Skin epidermis (tissue), 12 donors: Measurements from ENCODE around the gene TOMM40L.
A peak's percentile ranks its signal among the peaks of the same experiment; 100 is the strongest.
"Not testable (repeated sequence)": the region's sequence is repeated elsewhere in the genome, so short reads cannot be mapped to it uniquely, and the experiment has no call there.

ENCODE experiments used
- H3K27ac ChIP-seq, 21 experiments: fragments of 200-600 bp; sonication (generic) in 11 of 21; one replicate each; pipeline ENCODE4 v1.5.0; 2020; ENCODE audit warnings: mild to moderate bottlenecking in 3 of 21, inconsistent platforms in 2 of 21, moderate library complexity in 2 of 21
- H3K4me3 ChIP-seq, 7 experiments: fragments of 200-600 bp; sonication (generic) in 2 of 7; one replicate each; pipeline ENCODE4 v1.5.0; 2020; ENCODE audit warnings: inconsistent platforms in 2 of 7, mild to moderate bottlenecking in 2 of 7, moderate library complexity in 1 of 7

The TOMM40L gene

GRCh38 chr1:161238039-161238473 is 12.2 kb downstream of the TOMM40L start, which contains the start of gene NR1I3:
Gene NR1I3, minus strand, starts transcription at chr1:161238203. Its CDS starts 1,638 bp downstream, at chr1:161236565.
- H3K27ac ChIP-seq: no peak within 1 kb of the TSS
- no peak within 1 kb of the TSS for H3K4me3 ChIP-seq

DNA sequence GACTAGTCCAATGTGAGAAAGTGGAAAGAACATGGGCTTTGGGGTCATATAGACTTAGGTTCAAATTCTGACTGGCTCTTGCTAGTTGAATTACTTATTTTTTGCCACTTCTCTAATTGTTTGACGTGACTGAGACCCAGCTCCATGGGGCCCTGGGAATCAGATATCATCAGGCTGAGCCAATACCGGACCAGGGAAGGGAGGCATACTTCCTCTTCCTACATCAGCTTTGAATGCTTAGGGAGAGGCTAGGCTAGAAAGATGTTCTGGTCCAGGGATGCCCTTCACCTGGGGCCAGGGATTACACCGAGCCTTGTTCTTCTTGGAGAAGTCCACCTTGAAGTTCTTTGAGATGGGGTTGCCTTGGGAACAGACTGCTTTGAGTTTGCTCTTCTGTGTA is 15.8 kb downstream of the TOMM40L start:
- Histone ChIP-seq H3K4me3 (no peak overlapping the region), H3K27ac (no peak overlapping the region)

DNA sequence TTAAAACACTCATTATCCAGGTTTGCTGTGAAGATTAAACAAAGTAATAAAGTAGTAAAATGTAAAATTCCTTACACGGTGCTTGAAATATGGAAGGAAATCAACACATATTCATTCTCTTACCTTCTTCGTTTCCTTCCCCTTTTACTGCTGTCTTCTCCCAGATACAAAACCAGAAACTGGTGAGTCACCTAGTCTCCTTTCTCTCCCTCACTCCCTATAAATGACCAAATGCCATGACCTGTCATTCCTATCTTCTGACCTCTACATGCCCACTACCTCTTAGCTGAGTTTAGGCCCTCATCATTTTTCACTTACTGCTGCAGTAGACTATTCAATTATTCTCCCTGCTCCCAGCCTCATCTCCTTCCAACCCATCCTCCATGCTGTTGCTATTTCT is 16.5 kb downstream of the TOMM40L start:
- Histone ChIP-seq H3K27ac (no peak overlapping the region), H3K4me3 (no peak overlapping the region)

DNA sequence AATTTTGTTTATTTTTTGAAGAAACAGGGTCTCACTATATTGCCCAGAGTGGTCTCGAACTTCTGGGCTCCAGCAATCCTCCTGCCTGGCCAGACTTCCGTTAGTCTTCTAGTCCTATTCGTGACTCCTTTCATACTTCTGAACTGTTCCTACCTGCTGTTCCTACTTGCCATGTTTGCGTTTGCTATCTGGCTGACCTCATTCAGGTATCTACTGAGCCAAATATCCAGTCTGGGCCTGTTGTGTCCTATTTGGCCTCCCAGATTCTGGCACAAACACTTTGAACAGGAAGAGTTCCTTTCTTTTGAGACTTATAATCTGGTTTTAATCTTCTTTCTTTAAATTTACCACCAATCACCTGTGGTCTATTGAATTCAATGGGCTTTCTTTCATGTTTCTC is 19.0 kb downstream of the TOMM40L start:
- Histone ChIP-seq H3K4me3 (no peak overlapping the region), H3K27ac (no peak overlapping the region)

- not testable (repeated sequence) for H3K4me3 ChIP-seq
Measured at GRCh38 chr1:161250100-161250499, 24.2 kb downstream of the TOMM40L start.

DNA sequence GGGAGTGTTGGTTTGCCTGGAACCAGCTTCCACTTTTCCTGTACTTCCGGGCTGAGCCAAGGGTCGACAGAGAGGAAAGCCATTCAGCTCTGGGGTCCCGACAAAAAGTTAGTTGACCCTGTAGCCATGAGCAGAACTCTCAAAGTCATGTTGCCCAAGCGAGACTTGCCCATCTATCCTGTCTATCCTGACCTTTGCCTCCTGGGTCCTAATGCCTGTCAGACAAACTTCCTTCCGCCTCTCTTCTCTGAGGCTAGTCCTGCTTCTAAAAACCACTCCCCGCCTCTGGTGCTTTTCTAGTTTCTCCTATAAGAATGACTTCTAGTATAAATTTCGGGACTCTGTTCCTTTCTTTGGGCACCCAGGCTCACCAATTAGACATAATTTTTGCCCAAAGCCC is 25.0 kb downstream of the TOMM40L start:
- Histone ChIP-seq H3K27ac (no peak overlapping the region), H3K4me3 (no peak overlapping the region)

More at GRCh38 chr1:161250100-161250499, 24.2 kb downstream of the TOMM40L start:
- not testable (repeated sequence) for H3K27ac ChIP-seq

DNA sequence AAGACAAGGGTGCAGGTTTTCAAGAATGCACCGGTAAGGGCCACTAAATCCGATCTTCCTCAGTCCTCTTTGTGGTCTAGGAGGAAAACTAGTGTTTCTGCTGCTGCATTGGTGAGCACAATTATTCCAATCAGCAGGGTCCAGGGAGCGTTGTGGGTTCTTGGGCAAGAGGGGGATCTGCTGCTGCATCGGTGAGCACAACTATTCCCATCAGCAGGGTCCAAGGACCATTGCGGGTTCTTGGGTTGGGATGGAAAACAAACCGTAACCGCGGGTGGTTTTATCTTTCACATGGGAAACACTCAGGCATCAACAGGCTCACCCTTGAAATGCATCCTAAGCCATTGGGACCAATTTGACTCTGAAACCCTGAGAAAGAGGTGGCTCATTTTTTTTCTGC is 25.7 kb downstream of the TOMM40L start:
- Histone ChIP-seq H3K4me3 (no peak overlapping the region), H3K27ac (no peak overlapping the region)

DNA sequence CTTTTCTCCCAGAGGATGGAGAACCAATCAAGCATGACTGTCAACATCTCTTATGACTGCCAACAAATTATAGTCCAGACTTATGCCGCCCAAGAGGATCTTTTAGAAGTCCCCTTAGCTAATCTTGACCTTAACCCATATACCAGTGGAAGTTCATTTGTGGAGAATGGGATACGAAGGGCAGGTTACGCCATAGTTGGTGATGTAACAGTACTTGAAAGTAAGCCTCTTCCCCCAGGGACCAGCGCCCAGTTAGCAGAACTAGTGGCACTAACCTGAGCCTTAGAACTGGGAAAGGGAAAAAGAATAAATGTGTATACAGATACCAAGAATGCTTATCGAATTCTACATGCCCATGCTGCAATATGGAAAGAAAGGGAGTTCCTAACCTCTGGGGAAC is 29.4 kb downstream of the TOMM40L start:
- not testable (repeated sequence) for H3K4me3 ChIP-seq
- peak overlapping the region in 1 of 21 experiments; percentile 45 for H3K27ac ChIP-seq

GRCh38 chr1:161255955-161256520 is 30.2 kb downstream of the TOMM40L start:
- not testable (repeated sequence) for H3K4me3 ChIP-seq
- peak overlapping the region in 3 of 21 experiments; percentile 25 to 45 (median 33) for H3K27ac ChIP-seq

GRCh38 chr1:161257109-161257508 is 31.2 kb downstream of the TOMM40L start:
- not testable (repeated sequence) for H3K4me3 ChIP-seq

GRCh38 chr1:161258439-161259344 is 32.8 kb downstream of the TOMM40L start, which contains the start of gene PCP4L1:
Gene PCP4L1, plus strand, starts transcription at chr1:161258745. Its CDS starts 230 bp downstream, at chr1:161258975.
- peak within 1 kb of the TSS; percentile 7 to 55 (median 37) for H3K4me3 ChIP-seq
- H3K27ac ChIP-seq: peak within 1 kb of the TSS in 5 of 21 experiments; percentile 3 to 30 (median 8)

More at GRCh38 chr1:161257109-161257508, 31.2 kb downstream of the TOMM40L start:
- peak overlapping the region in 6 of 21 experiments; percentile 21 to 53 (median 24) for H3K27ac ChIP-seq

DNA sequence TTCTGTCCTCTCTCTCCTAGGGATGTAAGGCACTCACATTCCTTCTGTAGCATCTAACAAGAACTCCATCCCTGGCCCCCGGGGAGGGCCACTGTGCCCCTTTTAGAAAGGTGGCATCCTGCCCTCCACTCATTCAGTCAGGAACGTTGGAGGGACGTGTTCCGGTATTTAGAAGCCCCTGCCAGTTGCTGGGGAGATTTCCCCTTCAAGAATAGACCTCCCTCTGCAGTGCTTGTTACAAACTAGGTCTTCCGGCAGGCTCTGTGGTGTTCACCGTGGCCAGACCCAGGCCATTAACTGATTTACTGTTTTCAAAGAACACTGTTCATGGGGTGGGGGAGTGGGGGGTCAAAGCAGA is 33.5 kb downstream of the TOMM40L start:
- Histone ChIP-seq H3K4me3 (peak overlapping the region in 5 of 7 experiments; percentile 30 to 55 (median 41)), H3K27ac (no peak overlapping the region)

DNA sequence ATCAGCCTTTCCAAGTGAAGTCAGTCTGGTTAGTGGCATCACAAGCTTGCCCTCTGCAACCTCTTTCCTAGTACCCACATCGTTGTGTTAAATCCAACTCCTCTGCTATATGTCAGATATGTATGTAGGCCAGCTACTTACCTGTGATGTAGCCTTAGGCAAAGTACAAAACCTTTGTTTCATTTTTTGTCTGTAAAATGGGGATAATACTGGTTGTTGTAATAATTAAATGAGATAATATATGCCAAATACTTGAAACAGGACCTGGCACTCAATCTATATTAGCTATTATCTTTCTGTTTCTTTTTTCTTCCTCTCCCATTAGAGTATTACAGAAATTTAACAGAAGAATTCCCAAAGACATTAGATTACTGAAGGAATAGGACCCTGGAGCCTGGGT is 33.9 kb downstream of the TOMM40L start:
- no peak overlapping the region for H3K27ac ChIP-seq
- peak overlapping the region in 1 of 7 experiments; percentile 55 for H3K4me3 ChIP-seq

DNA sequence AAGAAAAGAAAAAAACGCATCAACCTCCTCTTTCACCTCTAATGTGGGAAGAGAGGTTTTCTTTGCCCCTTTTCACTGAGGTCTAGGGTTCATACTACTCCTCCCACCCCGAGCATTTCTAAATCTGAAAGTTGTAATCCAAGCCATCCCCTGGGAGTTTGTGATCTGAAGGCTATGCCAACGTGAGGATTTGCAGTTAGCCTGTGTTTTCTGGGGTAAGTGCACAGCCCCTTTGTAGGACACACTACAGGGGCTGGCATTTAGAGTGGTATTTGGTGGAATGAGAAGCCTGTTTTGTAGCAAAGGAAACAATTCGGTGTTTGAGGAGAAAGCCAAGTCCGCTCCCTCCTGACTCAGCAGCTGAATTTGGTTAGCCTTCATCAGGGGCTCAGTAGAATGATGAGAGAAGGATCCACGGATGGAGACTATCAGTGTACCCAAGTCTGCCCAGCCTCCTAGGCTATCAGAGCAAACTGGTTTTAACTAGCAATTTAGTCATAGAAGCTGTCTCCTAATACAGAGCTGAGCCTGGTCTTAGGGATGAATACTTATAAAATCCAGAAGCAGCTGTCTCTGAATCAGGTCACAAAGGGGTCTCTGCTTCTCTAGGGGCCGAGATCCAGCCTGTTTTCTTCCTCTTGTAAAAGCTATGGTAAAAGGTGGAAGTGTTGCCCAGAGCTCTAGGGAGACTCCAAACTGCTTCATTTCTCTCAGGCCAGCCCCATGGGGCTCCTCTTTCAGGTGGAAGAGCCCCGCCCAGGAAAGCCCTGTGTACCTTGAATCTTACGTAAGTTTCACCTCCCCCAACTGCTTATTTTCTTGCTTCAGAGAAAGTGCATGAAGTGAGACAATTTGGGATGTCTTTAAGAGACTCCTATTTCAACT is 34.8 kb downstream of the TOMM40L start:
- Histone ChIP-seq H3K27ac (no peak overlapping the region), H3K4me3 (no peak overlapping the region)

GRCh38 chr1:161261261-161262235 is 35.7 kb downstream of the TOMM40L start:
- Histone ChIP-seq H3K27ac (no peak overlapping the region), H3K4me3 (no peak overlapping the region)

- Histone ChIP-seq H3K27ac (no peak overlapping the region), H3K4me3 (no peak overlapping the region)
Measured at GRCh38 chr1:161265305-161265704, 39.4 kb downstream of the TOMM40L start.

GRCh38 chr1:161266202-161266601 is 40.3 kb downstream of the TOMM40L start:
- no peak overlapping the region for H3K4me3 ChIP-seq
- H3K27ac ChIP-seq: no peak overlapping the region

DNA sequence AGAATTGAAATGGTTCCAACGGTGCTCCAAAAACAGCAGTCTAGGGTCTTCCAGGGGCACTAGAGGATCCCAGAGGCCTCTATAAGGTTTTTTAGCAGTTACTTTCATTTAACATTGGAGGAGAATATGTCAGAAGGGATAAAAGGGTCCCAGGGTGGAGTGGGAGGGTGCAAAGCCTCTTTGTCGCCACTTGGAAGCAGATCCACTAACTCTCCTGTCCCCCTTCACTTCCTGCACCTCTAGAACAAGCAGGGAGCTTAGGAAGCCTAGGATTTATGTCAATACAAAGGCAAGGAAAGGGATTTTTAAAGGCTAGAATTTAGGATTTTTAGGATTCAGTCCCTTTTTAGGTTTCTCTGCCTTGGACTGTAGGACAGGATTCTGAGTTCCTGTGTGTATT is 41.0 kb downstream of the TOMM40L start:
- Histone ChIP-seq H3K27ac (no peak overlapping the region), H3K4me3 (no peak overlapping the region)

- H3K4me3 ChIP-seq: no peak overlapping the region
- no peak overlapping the region for H3K27ac ChIP-seq
Measured at GRCh38 chr1:161267321-161267720, 41.5 kb downstream of the TOMM40L start.
